ENCODE results near the gene OLA1. TPM values are rescaled to one million over a fixed set of nuclear protein-coding genes. Genes with fewer than 3 reads are reported as not detected.
A peak's percentile ranks its signal among the peaks of the same experiment; 100 is the strongest.

The OLA1 gene
- total and polyA plus RNA-seq, 9 of the 15 experiments (the other 6 are each of a cell fraction or from before 2014, with no cell fraction given) = 208 to 353 (median 225) TPM

GRCh38 chr2:174171686-174172445 is 76.5 kb downstream of the OLA1 start:
- ATAC-seq = no peak
- CTCF ChIA-PET (ENCODE audit: low intra/inter-chr PET ratio) = no interaction called here
- no TSS peak for BruUV-seq (replicated peaks)

More at GRCh38 chr2:174171686-174172445, 76.5 kb downstream of the OLA1 start:
- POLR2A ChIA-PET = interaction anchor here (2.5 kb wide), 1 partner anchor 10 kb away, joined by 8 read pairs; no protein-coding TSS in a partner anchor
- H3K27me3 ChIP-seq (ENCODE audit: control insufficient read depth in 2 of 2, insufficient read depth in 2 of 2, low read length in 2 of 2) = no peaks in the 10 kb centered on the region
- H2AFZ ChIP-seq (ENCODE audit: low read depth, low read length) = no peak overlapping the region
- DNase-seq (ENCODE audit: extremely low read depth in 1 of 4, low spot score in 3 of 4) = no peak
- H3K27ac ChIP-seq (ENCODE audit: extremely low read depth, low read depth, low read length) = no peak overlapping the region
- H3K4me2 ChIP-seq (ENCODE audit: insufficient read depth, low read length) = no peak overlapping the region
- H4K20me1 ChIP-seq (replicated peaks; ENCODE audit: control insufficient read depth, insufficient read depth, low read length) = no peaks in the 10 kb centered on the region
- H3K79me2 ChIP-seq (ENCODE audit: control insufficient read depth, insufficient read depth, low read length) = peaks cover 85% of the 10 kb centered on the region
- H3K9me3 ChIP-seq (replicated peaks; ENCODE audit: control insufficient read depth, insufficient read depth, low read depth, low read length) = peaks cover 6% of the 10 kb centered on the region
- no peak overlapping the region for H3K4me3 ChIP-seq
- intact Hi-C loops (cut with micrococcal nuclease) = no loop called here
- 96% methylated on average over 21 of the region's 23 CpGs for WGBS (ENCODE audit: insufficient coverage, low coverage, missing lambda C conversion rate)
- peak; percentile 28; the same call in 1 of the 2 replicates for TF ChIP-seq POLR2G (IDR thresholded peaks at IDR 0.05; ENCODE audit: low read depth, low read length)
- no peak for TF ChIP-seq ZNF518B (CRISPR knock-in tag; IDR thresholded peaks at IDR 0.05)
- peak; percentile 80 for TF ChIP-seq ZBTB33 (CRISPR knock-in tag; IDR thresholded peaks at IDR 0.05)
- peak; percentile 52 for TF ChIP-seq RBM22 (IDR thresholded peaks at IDR 0.05; ENCODE audit: low read depth, low read length, poor library complexity, severe bottlenecking)
- H3K36me3 ChIP-seq (ENCODE audit: control insufficient read depth, insufficient read depth, low read length) = peaks cover 13% of the 10 kb centered on the region; the same call in 1 of the 3 replicates
- H3K9ac ChIP-seq (ENCODE audit: insufficient read depth in 1 of 2, low read depth in 2 of 2, low read length in 2 of 2) = no peak overlapping the region
- H3K4me1 ChIP-seq (replicated peaks in 1 of 2; ENCODE audit: control insufficient read depth in 2 of 2, insufficient read depth in 2 of 2, low read length in 2 of 2) = no peaks in the 10 kb centered on the region
- in situ Hi-C loops (cut with MboI) = no loop called here
- FAIRE-seq = no peak
- no peaks in the 10 kb centered on the region for H3K9me1 ChIP-seq (ENCODE audit: control insufficient read depth, insufficient read depth, low read length)

Data from K562 (cell line).